HepG2 (cell line): ENCODE results near the gene CTNNA2.

Experiments used
- RARA ChIP-seq: IDR thresholded peaks from 2 replicates; pipeline ENCODE4 v1.6.1; 2016; ENCODE audit warnings: missing genetic modification reagents, missing compliant biosample characterization
- RBM22 ChIP-seq: fragments of 200-400 bp; formaldehyde crosslinking; optimal IDR thresholded peaks from 2 replicates; pipeline ENCODE3; 2017; ENCODE audit warnings: mild to moderate bottlenecking, low read length, moderate library complexity
- TBP ChIP-seq: sonication (generic); formaldehyde crosslinking; IDR thresholded peaks from 2 replicates; pipeline ENCODE4 v1.5.0; 2020; ENCODE audit warnings: missing genetic modification reagents
- TCF7 ChIP-seq: sonication (generic); IDR thresholded peaks from 2 replicates; pipeline ENCODE4 v1.6.1; 2016; ENCODE audit warnings: antibody characterized with exemption, low read depth
- ZNF24 ChIP-seq: fragments of 450-650 bp; IDR thresholded peaks from 2 replicates; pipeline ENCODE4 v1.6.1; 2017; ENCODE audit warnings: antibody characterized with exemption, mild to moderate bottlenecking
- ZNF644 ChIP-seq: IDR thresholded peaks from 2 replicates; pipeline ENCODE4 v1.6.1; 2016; ENCODE audit warnings: low read depth
- TF ChIP-seq, protein P1 (sequence below): sonication (generic); formaldehyde crosslinking; conservative IDR thresholded peaks from 2 replicates; pipeline ENCODE4 v1.8.0; 2022; ENCODE audit warnings: missing genetic modification reagents
- TF ChIP-seq, protein P2 (sequence below): sonication (generic); formaldehyde crosslinking; IDR thresholded peaks from 2 replicates; pipeline ENCODE4 v1.5.0; 2020; ENCODE audit warnings: mild to moderate bottlenecking, missing genetic modification reagents, moderate library complexity

DNA sequence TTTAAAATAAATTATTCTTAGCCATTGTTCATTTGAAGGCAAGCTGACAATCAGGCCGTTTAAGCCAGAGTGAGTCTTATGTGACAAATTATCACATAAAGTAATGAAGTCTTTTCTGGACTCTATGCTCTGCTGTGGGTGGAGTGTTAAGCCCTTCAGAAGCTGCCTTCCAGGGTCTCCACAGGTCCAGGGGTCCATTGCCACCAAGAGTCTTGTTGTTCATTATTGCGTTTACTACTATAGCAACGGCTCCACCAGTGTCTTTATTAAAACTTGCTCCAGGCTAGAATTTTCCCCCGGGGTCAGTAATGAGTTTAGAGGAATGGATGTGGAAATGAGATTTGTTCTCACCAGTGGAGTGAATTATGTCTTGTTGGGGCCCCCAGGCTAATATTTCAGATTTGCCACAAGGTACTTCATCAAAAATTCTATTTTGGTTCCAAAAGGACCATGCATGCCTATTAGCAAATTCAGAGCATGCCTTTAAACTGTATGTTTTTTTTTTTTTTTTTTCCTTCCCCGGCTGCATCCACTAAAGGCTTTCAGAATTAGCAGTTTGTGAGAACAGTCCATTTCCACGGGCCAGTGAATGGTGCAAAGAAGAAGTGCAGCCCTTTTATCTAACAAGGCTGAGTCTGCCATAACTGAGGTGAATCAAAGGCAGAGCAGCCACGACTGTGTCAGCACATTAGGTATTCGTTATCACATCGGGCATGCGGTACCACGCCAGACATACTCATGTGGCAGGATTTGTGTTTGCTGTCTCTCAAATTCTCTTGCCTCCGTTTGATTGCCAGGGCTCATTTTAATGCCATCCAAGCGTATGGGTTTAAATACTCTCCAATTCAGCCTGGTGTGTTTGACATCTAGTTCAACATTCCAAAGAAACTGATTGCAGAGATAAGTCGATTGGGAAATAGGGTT is 817.9 kb downstream of the CTNNA2 start:
- TF ChIP-seq ZNF644 (CRISPR knock-in tag) (no peak), RARA (no peak), TCF7 (no peak), RBM22 (no peak), ZNF24 (no peak), TBP (no peak)
- TF ChIP-seq, protein P1, sequence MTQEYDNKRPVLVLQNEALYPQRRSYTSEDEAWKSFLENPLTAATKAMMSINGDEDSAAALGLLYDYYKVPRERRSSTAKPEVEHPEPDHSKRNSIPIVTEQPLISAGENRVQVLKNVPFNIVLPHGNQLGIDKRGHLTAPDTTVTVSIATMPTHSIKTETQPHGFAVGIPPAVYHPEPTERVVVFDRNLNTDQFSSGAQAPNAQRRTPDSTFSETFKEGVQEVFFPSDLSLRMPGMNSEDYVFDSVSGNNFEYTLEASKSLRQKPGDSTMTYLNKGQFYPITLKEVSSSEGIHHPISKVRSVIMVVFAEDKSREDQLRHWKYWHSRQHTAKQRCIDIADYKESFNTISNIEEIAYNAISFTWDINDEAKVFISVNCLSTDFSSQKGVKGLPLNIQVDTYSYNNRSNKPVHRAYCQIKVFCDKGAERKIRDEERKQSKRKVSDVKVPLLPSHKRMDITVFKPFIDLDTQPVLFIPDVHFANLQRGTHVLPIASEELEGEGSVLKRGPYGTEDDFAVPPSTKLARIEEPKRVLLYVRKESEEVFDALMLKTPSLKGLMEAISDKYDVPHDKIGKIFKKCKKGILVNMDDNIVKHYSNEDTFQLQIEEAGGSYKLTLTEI (CRISPR knock-in tag) = no peak
- TF ChIP-seq, protein P2, sequence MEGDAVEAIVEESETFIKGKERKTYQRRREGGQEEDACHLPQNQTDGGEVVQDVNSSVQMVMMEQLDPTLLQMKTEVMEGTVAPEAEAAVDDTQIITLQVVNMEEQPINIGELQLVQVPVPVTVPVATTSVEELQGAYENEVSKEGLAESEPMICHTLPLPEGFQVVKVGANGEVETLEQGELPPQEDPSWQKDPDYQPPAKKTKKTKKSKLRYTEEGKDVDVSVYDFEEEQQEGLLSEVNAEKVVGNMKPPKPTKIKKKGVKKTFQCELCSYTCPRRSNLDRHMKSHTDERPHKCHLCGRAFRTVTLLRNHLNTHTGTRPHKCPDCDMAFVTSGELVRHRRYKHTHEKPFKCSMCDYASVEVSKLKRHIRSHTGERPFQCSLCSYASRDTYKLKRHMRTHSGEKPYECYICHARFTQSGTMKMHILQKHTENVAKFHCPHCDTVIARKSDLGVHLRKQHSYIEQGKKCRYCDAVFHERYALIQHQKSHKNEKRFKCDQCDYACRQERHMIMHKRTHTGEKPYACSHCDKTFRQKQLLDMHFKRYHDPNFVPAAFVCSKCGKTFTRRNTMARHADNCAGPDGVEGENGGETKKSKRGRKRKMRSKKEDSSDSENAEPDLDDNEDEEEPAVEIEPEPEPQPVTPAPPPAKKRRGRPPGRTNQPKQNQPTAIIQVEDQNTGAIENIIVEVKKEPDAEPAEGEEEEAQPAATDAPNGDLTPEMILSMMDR (CRISPR knock-in tag) = no peak
